GM18505 (cell line): ENCODE data around the gene CTNNBL1.
"Not testable (repeated sequence)": the region's sequence is repeated elsewhere in the genome, so short reads cannot be mapped to it uniquely, and the experiment has no call there.

Source experiments
- ATAC-seq: cut with Tn5 transposase; IDR thresholded peaks from one replicate; pipeline ENCODE4 v1.9.1; 2021; ENCODE audit not compliant: unreplicated experiment
- POLR2A ChIP-seq: IDR thresholded peaks from 4 replicates; pipeline ENCODE4 v1.6.1; 2011; ENCODE audit warnings: borderline replicate concordance; ENCODE audit not compliant: insufficient read depth, insufficient read length; ENCODE audit errors: extremely low read depth

Gene CTNNBL1

DNA sequence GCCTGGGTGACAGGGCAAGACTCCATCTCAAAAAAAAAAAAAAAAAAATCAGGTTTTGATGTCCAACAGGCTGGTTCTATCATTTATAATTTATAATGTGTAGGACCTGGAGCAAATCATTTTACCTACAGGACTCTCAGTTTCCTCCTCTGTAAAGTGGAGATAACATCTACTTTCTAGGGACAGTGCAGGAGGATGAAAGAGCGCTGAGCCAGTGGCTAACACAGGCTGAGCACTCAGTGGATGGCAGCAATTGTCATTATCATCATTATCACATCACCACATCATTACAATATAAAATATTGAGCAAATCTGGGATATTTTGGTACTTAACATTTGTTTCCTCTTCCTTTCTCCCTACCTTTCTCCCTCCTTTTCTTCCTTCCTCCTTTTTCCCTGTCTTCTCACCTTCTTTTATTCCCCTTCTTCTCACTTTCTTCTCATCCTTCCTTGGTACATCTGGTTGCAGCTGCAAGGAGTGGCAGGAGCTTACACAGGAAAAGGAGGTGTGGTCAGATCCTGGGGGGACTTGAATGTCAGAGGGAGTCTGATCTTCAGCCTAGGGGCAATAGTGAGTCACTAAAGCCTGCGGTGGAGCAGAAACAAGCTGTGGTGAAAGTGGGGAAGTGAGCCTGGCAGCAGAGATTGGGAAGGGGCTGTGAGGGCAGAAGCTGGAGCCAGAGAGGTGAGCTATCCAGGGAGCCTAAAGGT lies 24.6 kb upstream of the CTNNBL1 start:
- ATAC-seq, result no peak
- TF ChIP-seq POLR2A, result no peak

DNA sequence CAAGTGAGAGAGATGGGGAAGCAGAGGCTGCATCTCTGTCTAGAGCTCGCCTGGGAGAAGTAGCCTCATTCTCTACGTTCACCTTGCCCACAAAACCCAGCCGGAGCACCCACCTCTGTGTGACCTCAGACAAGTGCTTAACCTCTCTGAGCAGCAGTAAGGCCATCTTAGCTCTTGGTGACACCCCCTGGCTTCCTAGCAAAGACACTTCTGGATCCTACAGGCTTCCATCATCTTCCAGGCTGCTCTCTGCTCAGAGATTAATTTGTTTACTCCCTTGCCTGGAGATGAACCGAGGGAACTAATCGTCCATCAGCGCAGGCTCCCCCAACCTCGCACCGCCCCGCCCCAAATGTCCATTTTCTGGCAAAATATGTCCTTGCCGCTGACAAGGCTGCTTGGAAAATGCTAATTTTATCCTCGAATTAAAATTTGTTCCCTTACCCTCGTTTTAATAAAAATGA lies 24.0 kb upstream of the CTNNBL1 start:
- no peak for ATAC-seq
- no peak for TF ChIP-seq POLR2A

DNA sequence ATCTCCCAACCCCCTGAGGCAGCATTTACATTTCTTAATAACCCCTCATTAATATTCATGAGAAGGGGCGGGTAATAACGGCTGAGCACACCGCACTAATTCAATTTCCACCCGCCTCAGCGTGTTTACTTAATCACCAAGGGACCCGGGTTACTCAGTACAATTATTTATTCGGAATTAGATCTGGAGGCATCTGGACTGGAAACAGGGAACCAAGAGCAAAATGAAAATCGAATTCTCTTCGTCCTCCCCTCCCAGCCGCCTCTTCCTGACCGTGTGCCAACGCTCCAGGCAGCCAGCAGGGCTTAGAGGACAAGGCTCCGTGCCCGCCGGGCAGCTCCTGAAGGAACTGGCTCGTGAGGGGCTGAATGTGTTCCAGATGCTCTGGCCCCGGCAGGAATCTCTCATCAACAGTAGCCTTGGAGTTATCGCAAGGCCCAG lies 23.5 kb upstream of the CTNNBL1 start:
- ATAC-seq, result no peak
- TF ChIP-seq POLR2A, result no peak

DNA sequence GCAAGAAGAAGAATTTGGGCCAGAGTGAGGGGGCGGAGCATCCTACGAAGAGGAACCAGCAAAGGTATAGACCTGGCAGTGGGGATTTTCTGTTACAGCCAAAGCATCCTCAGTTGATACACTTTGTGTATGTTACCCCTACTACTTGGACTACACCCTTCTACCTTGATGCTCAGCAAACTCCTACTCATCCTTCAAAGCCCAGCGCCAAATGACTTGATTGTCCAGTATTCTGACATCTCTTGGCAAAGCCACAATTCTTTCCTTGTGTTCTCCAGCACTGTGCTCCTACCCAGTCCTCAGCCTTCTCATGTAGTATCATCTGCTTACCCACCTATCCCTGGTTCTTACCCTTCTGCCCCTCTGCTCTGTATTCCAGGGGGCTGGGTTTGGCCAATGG lies 21.7 kb upstream of the CTNNBL1 start:
- no peak for TF ChIP-seq POLR2A
- ATAC-seq, result no peak

DNA sequence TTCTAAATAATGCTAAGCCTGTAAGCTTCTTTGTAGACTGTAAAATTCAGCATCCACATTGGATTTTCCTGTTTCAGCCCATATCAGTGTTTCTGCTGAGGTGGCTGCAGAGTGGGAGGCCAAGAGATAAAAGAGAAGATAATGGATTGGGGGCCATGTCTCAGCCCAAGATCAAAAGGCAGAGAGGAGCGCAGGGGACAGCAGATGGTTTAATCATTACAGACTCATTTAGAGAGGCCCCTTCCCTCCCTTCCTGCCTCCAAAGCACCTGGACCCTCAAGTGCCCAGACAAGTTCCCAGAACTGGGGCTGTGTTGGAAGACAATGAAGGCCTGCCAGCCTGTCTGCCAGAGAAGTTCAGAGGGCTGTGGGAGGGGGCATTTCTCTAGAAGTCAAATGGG lies 20.4 kb upstream of the CTNNBL1 start:
- ATAC-seq, result no peak
- no peak for TF ChIP-seq POLR2A

DNA sequence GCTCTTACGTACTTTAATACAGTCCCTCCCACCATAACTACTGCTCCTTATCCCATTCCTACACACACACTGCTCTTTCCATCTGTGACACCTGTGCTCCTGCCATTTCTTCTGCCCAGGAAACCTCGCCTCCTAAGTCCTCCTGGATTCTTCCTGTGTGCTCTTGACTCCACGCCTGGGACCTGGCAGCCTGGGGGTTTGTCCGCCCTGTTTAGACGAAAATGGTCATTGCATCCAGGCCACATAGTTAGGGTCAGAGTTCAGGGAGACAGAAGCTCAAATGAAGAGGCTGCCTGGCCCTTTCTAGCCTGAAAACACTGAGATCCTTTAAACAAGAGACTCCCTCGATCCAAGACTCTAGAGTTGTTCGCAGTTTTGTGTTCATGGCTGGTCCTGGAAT lies 17.4 kb upstream of the CTNNBL1 start:
- no peak for ATAC-seq
- no peak for TF ChIP-seq POLR2A

DNA sequence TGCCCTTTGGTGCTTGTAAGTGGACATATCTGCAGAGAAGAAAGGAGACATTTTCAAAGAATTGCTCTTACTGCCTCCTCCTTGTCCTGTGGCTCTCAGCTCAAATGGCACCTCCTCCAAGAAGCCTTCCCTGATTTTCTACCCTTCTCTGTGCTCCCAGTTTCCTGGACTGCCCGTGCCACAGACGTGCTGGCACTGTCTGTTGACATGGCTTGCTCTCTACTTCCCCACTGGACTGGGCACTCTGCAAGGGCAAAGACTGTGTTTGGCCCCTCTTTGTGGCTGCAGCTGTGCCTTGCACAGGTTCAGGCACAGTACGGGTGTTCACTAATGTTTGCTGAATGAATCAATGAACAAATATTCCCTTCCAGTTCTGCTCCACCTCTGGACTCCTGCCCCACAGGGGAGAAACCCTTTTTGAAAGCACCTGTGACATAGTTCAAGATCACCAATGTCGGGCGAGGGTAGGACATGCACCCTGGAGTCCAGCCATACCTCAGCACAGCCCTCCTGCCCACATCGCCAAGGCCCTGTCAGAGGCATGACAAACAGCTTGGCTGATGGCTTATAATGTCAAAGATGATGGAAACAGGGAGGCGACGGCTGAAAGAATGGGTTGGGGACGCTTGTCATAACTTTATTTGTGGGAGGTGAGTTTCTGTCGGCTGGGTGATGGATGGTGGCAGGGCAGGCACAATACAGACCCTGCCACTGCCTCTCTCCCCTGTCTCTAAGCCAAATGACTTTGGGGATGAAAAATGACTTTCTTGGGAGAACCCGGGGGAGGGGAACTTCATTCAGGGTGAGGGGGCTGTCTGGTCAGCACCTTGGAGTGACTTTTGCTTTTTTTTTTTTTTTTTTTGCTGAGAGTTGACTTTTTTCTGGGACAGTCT lies 15.6 kb upstream of the CTNNBL1 start:
- no peak for TF ChIP-seq POLR2A
- ATAC-seq, result no peak

DNA sequence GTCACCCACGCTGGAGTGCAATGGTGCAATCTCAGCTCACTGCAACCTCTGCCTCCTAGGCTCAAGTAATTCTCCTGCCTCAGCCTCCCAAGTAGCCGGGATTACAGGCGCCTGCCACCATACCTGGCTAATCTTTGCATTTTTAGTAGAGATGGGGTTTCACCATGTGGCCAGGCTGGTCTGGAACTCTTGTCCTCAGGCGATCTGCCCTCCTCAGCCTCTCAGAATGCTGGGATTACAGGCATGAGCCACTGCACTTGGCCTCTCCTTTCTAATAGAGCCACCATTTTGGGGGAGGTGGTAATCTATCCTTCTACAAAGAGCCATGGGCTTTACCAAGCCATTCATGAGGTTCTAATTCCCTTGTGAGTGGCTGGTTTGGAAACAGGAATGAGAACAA lies 14.1 kb upstream of the CTNNBL1 start:
- ATAC-seq, result not testable (repeated sequence)

DNA sequence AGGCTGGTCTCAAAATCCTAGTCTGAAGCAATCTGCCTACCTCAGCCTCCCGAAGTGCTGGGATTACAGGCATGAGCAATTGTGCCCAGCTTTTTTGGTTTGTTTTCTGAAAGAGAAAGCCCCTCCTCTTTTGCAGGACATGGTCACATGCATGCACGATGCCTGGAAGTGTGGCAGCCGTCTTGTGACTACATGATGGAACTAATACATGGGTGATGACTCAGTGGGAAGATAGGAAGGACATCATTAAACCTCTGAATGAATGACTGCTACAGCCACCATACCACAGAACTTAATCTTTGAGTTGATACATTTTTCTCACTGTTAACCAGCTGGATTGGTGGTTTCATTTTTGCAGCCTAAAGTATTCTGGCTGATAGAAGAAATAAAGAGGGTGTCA lies 13.4 kb upstream of the CTNNBL1 start:
- TF ChIP-seq POLR2A, result no peak
- ATAC-seq, result no peak

DNA sequence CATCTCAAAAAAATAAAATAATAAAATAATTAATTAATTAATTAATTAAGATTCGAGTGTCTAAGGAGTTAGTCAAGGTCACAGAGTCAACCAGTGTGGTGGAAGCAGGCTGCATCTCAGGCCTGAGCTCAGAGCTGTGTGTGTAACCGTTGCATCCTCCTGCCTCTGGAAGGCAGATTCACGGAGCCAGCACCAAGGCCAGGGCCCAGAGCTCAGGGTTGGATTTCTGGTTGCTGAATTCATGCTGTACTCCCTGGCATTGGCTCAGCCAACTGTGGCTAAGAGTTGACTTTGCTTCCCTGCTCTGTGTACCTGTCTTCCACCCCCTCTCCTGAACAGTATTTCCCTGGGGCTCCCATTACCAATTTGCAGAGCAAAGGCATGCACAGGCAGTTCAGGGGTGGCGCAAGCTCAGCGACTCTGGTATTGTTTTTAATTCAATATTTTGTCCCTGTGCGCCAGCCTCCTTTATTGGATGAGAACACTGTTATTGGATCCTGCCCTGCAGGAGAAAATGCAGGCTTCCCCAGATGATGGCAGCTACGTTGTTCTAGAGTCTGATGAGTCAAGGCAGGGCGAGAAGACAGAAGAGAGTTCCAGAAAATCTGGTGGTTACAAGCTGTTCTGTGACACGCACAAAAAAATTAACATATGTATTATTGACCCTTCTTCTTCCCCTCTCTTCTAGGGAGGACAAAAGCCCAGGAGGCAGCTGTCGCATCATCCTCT lies 12.3 kb upstream of the CTNNBL1 start:
- TF ChIP-seq POLR2A, result no peak
- no peak for ATAC-seq

DNA sequence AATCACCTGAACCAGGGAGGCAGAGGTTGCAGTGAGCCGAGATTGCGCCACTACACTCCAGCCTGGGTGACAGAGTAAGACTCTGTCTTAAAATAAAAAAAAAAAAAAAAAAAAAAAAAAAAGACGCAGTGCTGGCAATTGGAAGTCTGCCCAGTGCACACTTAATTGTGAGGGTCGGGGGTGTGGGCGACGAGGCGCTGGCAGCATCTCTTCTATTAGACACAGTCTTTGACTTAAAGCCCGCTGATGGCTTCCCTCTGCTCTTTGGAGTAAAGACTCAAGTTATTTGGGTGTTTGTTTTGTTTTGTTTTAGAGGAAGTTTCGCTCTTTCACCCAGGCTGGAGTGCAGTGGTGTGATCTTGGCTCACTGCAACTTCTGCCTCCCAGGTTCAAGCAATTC lies 10.7 kb upstream of the CTNNBL1 start:
- ATAC-seq, result not testable (repeated sequence)

DNA sequence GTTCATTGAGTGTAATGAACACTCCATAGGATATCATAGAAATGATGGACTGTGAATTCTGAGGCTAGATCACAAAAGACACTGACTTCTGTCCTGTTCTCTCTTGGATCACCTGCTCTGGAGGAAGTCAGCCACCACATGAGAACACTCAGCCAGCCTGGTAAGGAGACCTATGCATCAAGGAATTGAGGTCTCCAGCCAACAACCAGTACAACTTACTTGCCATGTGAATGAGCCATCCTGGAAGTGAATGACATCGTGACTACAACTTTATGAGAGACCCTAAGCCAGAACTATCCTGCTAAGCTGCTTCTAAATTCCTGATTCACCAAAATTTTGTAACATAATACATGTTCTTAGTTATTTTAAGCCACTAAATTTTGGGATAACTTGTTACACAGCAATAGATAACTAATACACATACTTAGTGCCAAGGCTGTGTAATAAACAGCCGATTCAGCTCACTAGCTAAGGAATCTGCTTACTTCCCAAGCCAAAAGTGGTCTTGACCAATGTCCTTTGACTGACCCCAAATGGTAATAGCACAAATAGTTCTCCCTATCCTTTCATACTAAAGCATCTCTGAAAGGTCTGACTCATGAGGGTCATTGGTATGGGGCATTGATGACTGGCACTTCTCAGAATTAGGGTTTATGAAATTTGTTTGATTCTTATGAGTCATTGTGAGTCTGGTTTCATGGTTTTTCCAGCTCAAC lies 6.9 kb upstream of the CTNNBL1 start:
- no peak for ATAC-seq
- no peak for TF ChIP-seq POLR2A

DNA sequence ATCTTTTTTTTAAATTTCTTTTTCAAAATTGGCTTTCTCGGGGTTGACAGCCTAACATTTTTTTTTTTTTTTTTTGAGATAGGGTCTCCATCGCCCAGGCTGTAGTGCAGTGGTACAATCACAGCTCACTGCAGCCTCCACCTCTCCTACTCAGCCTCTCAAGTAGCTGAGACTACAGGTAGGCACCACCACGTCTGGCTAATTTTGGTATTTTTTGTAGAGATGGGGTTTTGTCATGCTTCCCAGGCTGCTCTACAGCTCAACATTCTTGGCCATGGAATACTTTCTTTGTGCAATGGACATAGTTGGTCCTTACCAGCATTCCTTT lies 6.4 kb upstream of the CTNNBL1 start:
- no peak for TF ChIP-seq POLR2A
- no peak for ATAC-seq
